Hepatocyte (in vitro differentiated cells): ENCODE results near the gene SLC35E1. TPM values are rescaled to one million over a fixed set of nuclear protein-coding genes. Genes with fewer than 3 reads are reported as not detected.

Experiments used
- DNase-seq: peaks from one replicate; pipeline ENCODE4 v3.0.0-alpha.2; 2016; ENCODE audit warnings: low spot score
- H2AFZ ChIP-seq: fragments of 200-600 bp; sonication (generic); 2 replicates; pipeline ENCODE4 v1.6.0; 2016; ENCODE audit warnings: antibody characterized with exemption, mild to moderate bottlenecking
- H3K27ac ChIP-seq: fragments of 200-600 bp; sonication (generic); 2 replicates; pipeline ENCODE4 v1.5.1; 2016; ENCODE audit warnings: mild to moderate bottlenecking
- H3K27me3 ChIP-seq: fragments of 200-600 bp; sonication (generic); 2 replicates; pipeline ENCODE4 v1.6.1; 2016
- H3K36me3 ChIP-seq: fragments of 200-600 bp; sonication (generic); replicated peaks from 2 replicates; pipeline ENCODE4 v1.5.1; 2016; ENCODE audit warnings: low read depth; ENCODE audit not compliant: insufficient read depth
- H3K4me1 ChIP-seq: fragments of 200-600 bp; sonication (generic); 2 replicates; pipeline ENCODE4 v1.5.1; 2016; ENCODE audit warnings: mild to moderate bottlenecking, moderate library complexity; ENCODE audit not compliant: insufficient read depth
- H3K4me2 ChIP-seq: fragments of 200-600 bp; sonication (generic); 2 replicates; pipeline ENCODE4 v1.6.0; 2016
- H3K4me3 ChIP-seq: fragments of 200-600 bp; sonication (generic); 2 replicates; pipeline ENCODE4 v1.5.1; 2016; ENCODE audit warnings: mild to moderate bottlenecking
- H3K79me2 ChIP-seq: fragments of 200-600 bp; sonication (generic); 2 replicates; pipeline ENCODE4 v1.6.0; 2017; ENCODE audit warnings: mild to moderate bottlenecking
- H3K9me2 ChIP-seq: fragments of 200-600 bp; sonication (generic); replicated peaks from 2 replicates; pipeline ENCODE4 v1.6.0; 2017; ENCODE audit warnings: mild to moderate bottlenecking; ENCODE audit not compliant: insufficient read depth
- H3K9me3 ChIP-seq: fragments of 200-600 bp; sonication (generic); 2 replicates; pipeline ENCODE4 v1.5.1; 2016; ENCODE audit warnings: low read depth, mild to moderate bottlenecking
- H4K20me1 ChIP-seq: fragments of 200-600 bp; sonication (generic); 2 replicates; pipeline ENCODE4 v1.6.0; 2016; ENCODE audit warnings: mild to moderate bottlenecking; ENCODE audit not compliant: insufficient read depth, poor library complexity, severe bottlenecking
- EZH2 ChIP-seq: fragments of 200-600 bp; sonication (generic); IDR thresholded peaks from 2 replicates; pipeline ENCODE4 v1.6.1; 2016; ENCODE audit warnings: antibody characterized with exemption, mild to moderate bottlenecking, borderline replicate concordance
- EZH2phosphoT487 ChIP-seq: fragments of 200-600 bp; sonication (generic); IDR thresholded peaks from one replicate; pipeline ENCODE4 v1.6.1; 2018; ENCODE audit warnings: antibody characterized with exemption, mild to moderate bottlenecking, low read depth, moderate library complexity; ENCODE audit not compliant: unreplicated experiment, severe bottlenecking
- WGBS: methylation state at CpG from one replicate; pipeline ENCODE4 v1.1.6; 2016; ENCODE audit warnings: low lambda C conversion rate; ENCODE audit errors: missing lambda C conversion rate; 5-methylcytosine and 5-hydroxymethylcytosine counted together
- polyA plus RNA-seq: library from polyadenylated mRNA; unstranded; fragments of >200 nt; fragmentation: Nextera tagmentation; extraction: Ambion mirVana; gene quantifications from 2 replicates; pipeline ENCODE4 v1.2.1, GENCODE V29; 2016
- total RNA-seq: library from RNA; depleted of rRNA; stranded (reverse); fragments of >200 nt; gene quantifications from 2 replicates; pipeline ENCODE4 v1.2.3, GENCODE V29; 2014
- TF ChIP-seq, protein P1 (sequence below): fragments of 200-600 bp; sonication (generic); IDR thresholded peaks from 2 replicates; pipeline ENCODE4 v1.5.1; 2016; ENCODE audit warnings: antibody characterized with exemption, mild to moderate bottlenecking; ENCODE audit not compliant: poor library complexity

Gene SLC35E1
- total and polyA plus RNA-seq, 2 experiments from 2014 or later = 32.0 to 33.3 TPM

DNA sequence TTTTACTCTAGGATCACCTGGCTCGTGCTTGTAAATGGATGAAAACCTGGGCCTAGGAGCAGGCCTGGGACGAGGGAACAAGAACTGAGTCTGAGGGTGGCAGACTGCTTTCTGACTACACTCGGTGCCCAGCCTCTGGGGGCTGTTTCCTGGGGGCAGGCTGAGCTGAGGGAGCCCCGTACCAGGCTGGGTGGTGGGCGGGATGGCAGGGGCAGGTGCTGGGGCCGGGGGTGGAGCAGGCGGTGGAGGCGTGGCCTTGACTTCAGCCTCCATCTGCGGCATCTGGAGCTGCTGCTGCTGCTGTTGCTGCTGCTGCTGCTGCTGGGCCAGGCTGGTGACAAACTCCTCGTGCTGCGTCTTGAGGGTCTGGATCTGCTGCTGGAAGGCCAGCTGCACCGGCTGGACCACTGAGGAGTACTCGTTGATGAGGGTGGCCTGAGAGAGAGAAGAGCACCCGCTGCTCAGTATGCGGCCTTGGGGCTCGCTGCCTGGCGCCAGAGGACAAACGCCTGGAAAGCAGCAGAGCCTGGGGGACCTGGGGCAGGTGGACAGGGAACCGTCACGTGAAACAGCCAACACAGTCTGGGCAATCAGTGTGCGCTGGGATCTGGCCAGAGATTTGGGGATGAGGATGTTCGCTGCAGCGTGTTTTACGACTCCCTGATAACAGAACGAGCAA is 42.6 kb downstream of the SLC35E1 start:
- Histone ChIP-seq H3K9me3 (no peaks in the 10 kb centered on the region), H3K27ac (no peak overlapping the region), H3K27me3 (no peaks in the 10 kb centered on the region), H3K4me1 (no peaks in the 10 kb centered on the region), H3K36me3 (no peaks in the 10 kb centered on the region), H3K79me2 (no peaks in the 10 kb centered on the region), H3K4me2 (no peak overlapping the region), H2AFZ (no peak overlapping the region), H3K9me2 (no peaks in the 10 kb centered on the region), H3K4me3 (no peak overlapping the region), H4K20me1 (no peaks in the 10 kb centered on the region)
- TF ChIP-seq EZH2phosphoT487 (no peak), EZH2 (no peak)
- TF ChIP-seq, protein P1, sequence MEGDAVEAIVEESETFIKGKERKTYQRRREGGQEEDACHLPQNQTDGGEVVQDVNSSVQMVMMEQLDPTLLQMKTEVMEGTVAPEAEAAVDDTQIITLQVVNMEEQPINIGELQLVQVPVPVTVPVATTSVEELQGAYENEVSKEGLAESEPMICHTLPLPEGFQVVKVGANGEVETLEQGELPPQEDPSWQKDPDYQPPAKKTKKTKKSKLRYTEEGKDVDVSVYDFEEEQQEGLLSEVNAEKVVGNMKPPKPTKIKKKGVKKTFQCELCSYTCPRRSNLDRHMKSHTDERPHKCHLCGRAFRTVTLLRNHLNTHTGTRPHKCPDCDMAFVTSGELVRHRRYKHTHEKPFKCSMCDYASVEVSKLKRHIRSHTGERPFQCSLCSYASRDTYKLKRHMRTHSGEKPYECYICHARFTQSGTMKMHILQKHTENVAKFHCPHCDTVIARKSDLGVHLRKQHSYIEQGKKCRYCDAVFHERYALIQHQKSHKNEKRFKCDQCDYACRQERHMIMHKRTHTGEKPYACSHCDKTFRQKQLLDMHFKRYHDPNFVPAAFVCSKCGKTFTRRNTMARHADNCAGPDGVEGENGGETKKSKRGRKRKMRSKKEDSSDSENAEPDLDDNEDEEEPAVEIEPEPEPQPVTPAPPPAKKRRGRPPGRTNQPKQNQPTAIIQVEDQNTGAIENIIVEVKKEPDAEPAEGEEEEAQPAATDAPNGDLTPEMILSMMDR = no peak
- WGBS = 95% methylated on average over 20 of the region's 25 CpGs
- no peak for DNase-seq

- Histone ChIP-seq H3K36me3 (no peaks in the 10 kb centered on the region), H3K79me2 (no peaks in the 10 kb centered on the region), H3K9me2 (no peaks in the 10 kb centered on the region), H3K4me2 (no peak overlapping the region), H3K9me3 (no peaks in the 10 kb centered on the region), H3K4me1 (no peaks in the 10 kb centered on the region), H4K20me1 (no peaks in the 10 kb centered on the region), H3K27ac (no peak overlapping the region), H3K27me3 (no peaks in the 10 kb centered on the region), H3K4me3 (no peak overlapping the region), H2AFZ (no peak overlapping the region)
- DNase-seq = no peak
- WGBS = 88% methylated on average over 11 of the region's 12 CpGs
- no peak for TF ChIP-seq EZH2phosphoT487
- TF ChIP-seq, protein P1 = peak; percentile 28
- TF ChIP-seq EZH2 = no peak
Observed at GRCh38 chr19:16527971-16528521, 44.2 kb downstream of the SLC35E1 start.

DNA sequence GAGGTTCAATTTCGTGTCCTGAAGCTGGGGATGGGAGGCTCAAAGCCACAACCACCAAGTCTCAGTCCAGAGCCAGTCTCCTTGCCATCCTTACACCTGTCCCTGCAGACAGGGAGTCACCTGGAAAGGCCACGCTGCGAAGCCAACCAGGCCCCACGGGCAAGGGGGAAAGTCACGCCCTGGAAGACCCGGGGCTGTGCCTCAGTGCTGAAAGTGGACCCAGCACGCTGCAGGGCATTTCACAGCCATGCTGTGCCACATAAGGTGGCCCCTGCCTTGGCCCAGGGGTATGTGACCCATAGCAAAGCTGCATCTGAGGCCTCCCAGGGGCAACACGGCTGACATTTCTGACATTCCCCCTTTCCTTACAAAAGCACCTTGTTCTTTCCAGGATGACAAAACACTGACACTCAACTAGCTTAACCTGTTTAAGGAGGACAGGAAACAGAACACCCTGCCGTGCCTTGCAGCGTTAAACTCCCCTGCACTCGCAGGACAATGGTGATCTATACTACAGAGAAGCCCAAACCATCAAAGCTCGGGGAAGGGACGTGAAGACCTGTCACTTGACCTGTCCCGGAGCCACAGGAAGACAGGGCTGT is 44.8 kb downstream of the SLC35E1 start:
- TF ChIP-seq, protein P1 = no peak
- TF ChIP-seq EZH2 (no peak), EZH2phosphoT487 (no peak)
- WGBS = 67% methylated on average over 14 of the region's 14 CpGs
- H3K9me2 ChIP-seq = no peaks in the 10 kb centered on the region

More for the DNA sequence above, 44.8 kb downstream of the SLC35E1 start:
- no peaks in the 10 kb centered on the region for H3K36me3 ChIP-seq
- H4K20me1 ChIP-seq = no peaks in the 10 kb centered on the region
- no peak overlapping the region for H3K4me2 ChIP-seq
- DNase-seq = no peak
- H2AFZ ChIP-seq = no peak overlapping the region
- no peaks in the 10 kb centered on the region for H3K9me3 ChIP-seq
- H3K79me2 ChIP-seq = no peaks in the 10 kb centered on the region
- no peak overlapping the region for H3K4me3 ChIP-seq
- no peaks in the 10 kb centered on the region for H3K27me3 ChIP-seq
- H3K27ac ChIP-seq = no peak overlapping the region
- H3K4me1 ChIP-seq = no peaks in the 10 kb centered on the region
